ENCODE results near the gene ZNF618. TPM values are rescaled to one million over a fixed set of nuclear protein-coding genes. Genes with fewer than 3 reads are reported as not detected.
A peak's percentile ranks its signal among the peaks of the same experiment; 100 is the strongest.

Gene ZNF618
- total RNA-seq, 2 experiments from 2014 or later = 0.27 to 0.70 TPM

- Mint-ChIP-seq H3K4me1 (no peaks in the 10 kb centered on the region), H3K9me3 (no peaks in the 10 kb centered on the region)
Observed at GRCh38 chr9:113948891-113949570, 72.9 kb downstream of the ZNF618 start.

GRCh38 chr9:113949571-113950078, 73.5 kb downstream of the ZNF618 start:
- Mint-ChIP-seq H3K4me3 (no peak overlapping the region), H3K4me1 (no peaks in the 10 kb centered on the region), H3K27ac (no peak overlapping the region), H3K9me3 (no peaks in the 10 kb centered on the region), H3K36me3 (no peaks in the 10 kb centered on the region), H3K27me3 (no peaks in the 10 kb centered on the region)
- no peak for DNase-seq

More at GRCh38 chr9:113948891-113949570, 72.9 kb downstream of the ZNF618 start:
- no peak for DNase-seq
- H3K4me3 Mint-ChIP-seq = no peak overlapping the region
- H3K27ac Mint-ChIP-seq = no peak overlapping the region
- no peaks in the 10 kb centered on the region for H3K36me3 Mint-ChIP-seq
- no peaks in the 10 kb centered on the region for H3K27me3 Mint-ChIP-seq

DNA sequence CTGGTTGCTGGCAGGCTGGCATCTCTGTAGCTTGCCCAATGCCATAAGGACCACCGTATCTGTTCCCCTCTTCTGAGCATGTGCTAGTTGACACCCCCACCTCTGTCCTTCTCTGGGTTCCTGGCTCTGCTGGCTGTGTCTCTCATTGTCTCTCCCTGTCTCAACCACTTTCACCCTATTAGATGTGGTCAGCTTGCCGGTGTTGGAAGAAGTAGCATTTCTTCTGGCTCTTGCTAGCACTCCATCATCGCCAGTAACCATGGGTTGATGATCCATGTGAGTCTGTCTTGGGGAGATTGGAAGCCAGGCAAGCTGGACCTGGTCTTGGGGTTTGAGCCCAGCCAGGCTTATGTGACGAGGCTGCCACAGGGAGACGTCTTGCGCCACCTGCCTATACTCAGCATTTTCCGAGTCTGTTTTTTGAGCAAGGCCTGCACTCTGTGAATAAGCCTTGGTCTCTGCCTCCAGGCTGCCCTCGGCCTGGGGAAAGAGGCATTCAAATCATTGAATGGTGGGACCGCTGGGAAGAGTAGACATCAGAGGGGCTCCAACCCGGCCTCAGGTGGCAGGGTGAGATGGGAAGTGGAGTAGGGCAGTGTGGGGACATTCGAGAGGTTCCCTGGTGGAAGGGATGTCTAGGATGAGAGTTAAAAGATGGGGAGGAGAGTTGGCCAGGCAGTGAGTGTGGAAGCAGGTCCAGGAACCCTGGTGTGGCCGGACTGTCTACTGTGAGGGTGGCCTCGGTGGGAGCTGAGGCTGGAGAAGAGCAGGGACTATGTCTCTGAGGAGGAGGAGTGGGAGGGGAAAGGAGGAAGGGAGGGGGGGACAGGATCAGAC, 74.3 kb downstream of the ZNF618 start:
- Mint-ChIP-seq H3K27me3 (no peaks in the 10 kb centered on the region), H3K4me1 (no peaks in the 10 kb centered on the region), H3K36me3 (no peaks in the 10 kb centered on the region), H3K4me3 (no peak overlapping the region), H3K9me3 (no peaks in the 10 kb centered on the region), H3K27ac (no peak overlapping the region)
- DNase-seq = no peak

GRCh38 chr9:113951032-113951372, 74.9 kb downstream of the ZNF618 start:
- no peaks in the 10 kb centered on the region for H3K36me3 Mint-ChIP-seq
- no peak for DNase-seq
- H3K4me3 Mint-ChIP-seq = no peak overlapping the region
- H3K27ac Mint-ChIP-seq = no peak overlapping the region
- no peaks in the 10 kb centered on the region for H3K4me1 Mint-ChIP-seq
- H3K27me3 Mint-ChIP-seq = no peaks in the 10 kb centered on the region
- no peaks in the 10 kb centered on the region for H3K9me3 Mint-ChIP-seq

DNA sequence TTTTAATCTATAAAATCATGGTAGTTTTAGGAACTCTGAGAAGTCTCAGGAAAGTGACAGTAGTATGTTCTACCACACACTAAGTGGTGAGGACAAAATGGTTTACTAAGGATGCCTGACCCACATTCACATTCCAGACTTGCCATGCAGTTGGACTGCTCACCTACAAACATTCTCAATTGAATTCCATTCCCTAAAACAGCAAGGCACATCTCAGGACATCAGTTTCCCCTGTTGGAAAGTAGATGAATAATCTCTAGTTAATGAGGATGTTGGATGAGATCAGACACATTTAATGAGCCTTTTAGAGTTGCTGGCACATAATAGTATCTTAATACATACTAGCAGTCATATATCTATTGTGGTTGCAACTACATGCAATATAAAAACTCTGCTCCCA, 76.6 kb downstream of the ZNF618 start:
- Mint-ChIP-seq H3K36me3 (no peaks in the 10 kb centered on the region), H3K27me3 (no peaks in the 10 kb centered on the region), H3K4me3 (no peak overlapping the region), H3K27ac (no peak overlapping the region), H3K4me1 (no peaks in the 10 kb centered on the region), H3K9me3 (no peaks in the 10 kb centered on the region)
- no peak for DNase-seq

DNA sequence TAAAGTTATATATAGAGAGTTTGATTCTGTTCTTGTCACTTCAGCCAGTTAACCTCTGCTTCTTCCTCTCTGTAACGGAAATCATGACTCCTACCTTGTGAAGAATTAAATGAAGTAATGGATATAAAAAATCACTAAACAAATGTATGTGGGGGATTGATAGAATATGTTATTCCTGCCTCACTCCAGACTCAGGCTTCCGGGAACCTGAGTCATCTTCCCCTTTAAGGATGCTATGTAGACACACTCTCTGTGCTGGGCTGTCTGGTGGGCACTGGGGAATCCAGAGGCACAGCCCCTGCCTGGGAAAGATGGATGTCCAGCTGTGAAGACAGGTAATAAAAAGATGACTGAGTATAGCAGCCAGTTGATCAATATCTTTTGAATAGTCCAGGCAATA, 77.4 kb downstream of the ZNF618 start:
- H3K4me3 Mint-ChIP-seq = no peak overlapping the region
- no peak overlapping the region for H3K27ac Mint-ChIP-seq
- no peaks in the 10 kb centered on the region for H3K9me3 Mint-ChIP-seq
- no peaks in the 10 kb centered on the region for H3K4me1 Mint-ChIP-seq
- DNase-seq = no peak
- no peaks in the 10 kb centered on the region for H3K27me3 Mint-ChIP-seq
- H3K36me3 Mint-ChIP-seq = no peaks in the 10 kb centered on the region

DNA sequence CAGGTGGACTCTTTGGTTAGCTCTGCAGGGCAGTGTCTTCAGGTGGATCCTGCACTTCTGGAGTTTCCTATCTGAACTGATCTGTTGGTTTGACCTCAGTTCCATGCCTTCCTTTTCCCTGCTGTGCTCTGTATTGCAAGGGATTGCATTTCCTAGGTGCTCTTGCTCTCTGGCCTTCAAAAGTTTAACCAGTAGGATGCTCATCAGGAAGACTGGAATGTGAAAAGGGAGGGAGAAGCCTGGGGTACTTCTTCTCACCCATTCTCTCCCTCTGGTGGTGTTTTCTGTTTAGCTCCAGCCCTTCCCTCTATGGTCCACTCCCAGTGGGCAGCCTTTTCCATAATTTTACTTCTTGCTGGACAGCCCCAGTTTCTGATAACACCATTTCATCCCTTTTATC, 78.5 kb downstream of the ZNF618 start:
- H3K9me3 Mint-ChIP-seq = no peaks in the 10 kb centered on the region
- no peak overlapping the region for H3K4me3 Mint-ChIP-seq
- no peak overlapping the region for H3K27ac Mint-ChIP-seq
- H3K36me3 Mint-ChIP-seq = no peaks in the 10 kb centered on the region
- no peaks in the 10 kb centered on the region for H3K4me1 Mint-ChIP-seq
- H3K27me3 Mint-ChIP-seq = no peaks in the 10 kb centered on the region
- no peak for DNase-seq

DNA sequence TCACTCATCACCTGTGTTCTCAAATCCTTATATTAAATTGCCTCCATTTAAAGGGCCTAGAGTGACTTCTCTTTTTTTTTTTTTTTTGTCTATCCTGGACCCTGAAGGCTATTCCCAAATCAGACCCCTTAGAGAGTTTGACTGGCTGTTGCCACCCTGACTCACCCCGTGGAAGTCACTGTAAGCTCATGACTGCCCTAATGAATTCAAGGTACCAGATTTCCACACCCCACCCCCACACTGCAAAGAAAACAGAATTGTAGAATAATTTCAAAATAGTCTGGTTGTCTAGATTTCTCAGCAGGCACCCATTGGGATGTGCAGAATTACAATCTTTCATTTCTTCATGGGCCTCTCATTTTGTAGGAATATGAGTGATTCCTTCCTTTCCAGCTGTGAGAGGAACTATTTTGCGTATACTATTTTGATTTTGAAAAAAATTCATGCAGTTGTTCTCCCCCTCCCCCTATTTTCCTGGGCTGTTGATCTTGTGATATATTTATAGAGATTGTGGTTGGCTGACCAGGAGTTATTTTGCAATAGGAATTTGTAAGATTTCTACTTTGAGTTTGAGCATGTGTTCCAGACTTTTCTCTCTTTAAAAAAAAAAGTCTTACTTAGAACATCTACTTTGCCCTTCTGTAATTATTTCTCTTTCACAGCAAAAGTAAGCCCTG, 79.1 kb downstream of the ZNF618 start:
- no peaks in the 10 kb centered on the region for H3K4me1 Mint-ChIP-seq
- no peaks in the 10 kb centered on the region for H3K9me3 Mint-ChIP-seq
- H3K27ac Mint-ChIP-seq = no peak overlapping the region
- no peaks in the 10 kb centered on the region for H3K36me3 Mint-ChIP-seq
- H3K4me3 Mint-ChIP-seq = no peak overlapping the region
- DNase-seq = no peak
- no peaks in the 10 kb centered on the region for H3K27me3 Mint-ChIP-seq

DNA sequence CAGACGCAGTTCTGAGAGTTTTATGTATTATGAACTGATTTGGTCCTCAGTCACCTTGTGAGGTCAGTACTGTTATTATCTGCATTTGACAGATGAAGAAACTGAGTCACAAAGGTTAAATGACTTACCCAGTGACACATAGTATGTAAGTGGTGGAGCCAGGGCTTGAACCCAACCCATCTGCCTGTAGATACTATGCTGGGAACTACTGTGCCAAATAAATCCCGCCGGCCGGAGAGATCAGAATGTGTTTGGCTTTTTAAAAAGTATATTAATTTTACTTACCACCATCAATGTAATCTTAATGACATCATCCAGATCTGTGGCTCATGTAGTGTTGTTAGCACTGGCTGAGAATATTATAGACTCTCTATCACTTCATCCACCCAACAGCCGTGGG, 80.8 kb downstream of the ZNF618 start:
- Mint-ChIP-seq H3K9me3 (no peaks in the 10 kb centered on the region), H3K27ac (no peak overlapping the region), H3K4me3 (no peak overlapping the region), H3K4me1 (no peaks in the 10 kb centered on the region), H3K36me3 (no peaks in the 10 kb centered on the region), H3K27me3 (no peaks in the 10 kb centered on the region)
- DNase-seq = no peak

DNA sequence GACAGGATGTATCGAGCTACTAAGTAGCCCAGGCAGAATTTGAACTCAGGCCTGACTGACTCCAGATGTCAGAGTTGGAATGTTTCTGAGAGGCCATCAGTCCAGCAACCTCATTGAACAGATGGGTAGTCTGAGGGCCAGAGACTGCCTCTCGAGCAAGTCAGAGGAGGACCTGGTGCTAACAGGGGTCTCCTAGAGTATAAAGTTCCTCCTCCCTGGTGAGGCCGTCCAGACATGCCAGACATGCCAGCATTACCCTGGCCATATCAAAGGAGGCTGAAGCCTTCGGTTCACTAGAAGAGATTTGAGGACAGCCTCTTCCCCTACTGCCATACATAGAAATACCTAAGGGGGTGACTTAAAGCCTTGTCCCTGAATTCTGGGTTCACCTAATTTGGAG, 81.2 kb downstream of the ZNF618 start:
- no peak for DNase-seq
- Mint-ChIP-seq H3K27ac (no peak overlapping the region), H3K4me1 (no peaks in the 10 kb centered on the region), H3K4me3 (no peak overlapping the region), H3K27me3 (no peaks in the 10 kb centered on the region), H3K36me3 (no peaks in the 10 kb centered on the region), H3K9me3 (no peaks in the 10 kb centered on the region)

- Mint-ChIP-seq H3K9me3 (no peaks in the 10 kb centered on the region), H3K4me3 (no peak overlapping the region), H3K27ac (no peak overlapping the region), H3K27me3 (no peaks in the 10 kb centered on the region), H3K4me1 (no peaks in the 10 kb centered on the region), H3K36me3 (no peaks in the 10 kb centered on the region)
- DNase-seq = no peak
Observed at GRCh38 chr9:113957821-113958341, 81.8 kb downstream of the ZNF618 start.

DNA sequence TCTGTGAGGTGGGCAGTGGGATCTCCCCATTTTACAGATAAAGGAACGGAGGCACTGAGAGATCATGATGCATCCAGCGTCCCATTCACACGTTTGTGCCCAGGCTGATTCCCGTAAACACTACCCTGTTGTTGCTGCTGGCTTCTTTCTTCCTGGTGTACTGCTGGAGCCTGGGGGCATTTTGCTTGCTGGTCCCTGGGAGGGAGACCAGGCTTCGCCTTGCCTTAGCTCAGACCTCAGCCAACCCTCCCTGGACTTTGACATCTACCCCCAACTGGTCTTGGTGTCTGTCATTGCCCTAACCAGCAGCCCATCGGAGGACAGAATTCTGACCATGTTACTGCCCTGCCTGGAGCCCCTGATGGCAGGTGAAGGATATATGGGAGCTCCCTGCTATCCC, 82.4 kb downstream of the ZNF618 start:
- H3K36me3 Mint-ChIP-seq = no peaks in the 10 kb centered on the region
- no peaks in the 10 kb centered on the region for H3K4me1 Mint-ChIP-seq
- no peak for DNase-seq
- no peak overlapping the region for H3K4me3 Mint-ChIP-seq
- H3K9me3 Mint-ChIP-seq = no peaks in the 10 kb centered on the region
- no peaks in the 10 kb centered on the region for H3K27me3 Mint-ChIP-seq
- H3K27ac Mint-ChIP-seq = no peak overlapping the region

DNA sequence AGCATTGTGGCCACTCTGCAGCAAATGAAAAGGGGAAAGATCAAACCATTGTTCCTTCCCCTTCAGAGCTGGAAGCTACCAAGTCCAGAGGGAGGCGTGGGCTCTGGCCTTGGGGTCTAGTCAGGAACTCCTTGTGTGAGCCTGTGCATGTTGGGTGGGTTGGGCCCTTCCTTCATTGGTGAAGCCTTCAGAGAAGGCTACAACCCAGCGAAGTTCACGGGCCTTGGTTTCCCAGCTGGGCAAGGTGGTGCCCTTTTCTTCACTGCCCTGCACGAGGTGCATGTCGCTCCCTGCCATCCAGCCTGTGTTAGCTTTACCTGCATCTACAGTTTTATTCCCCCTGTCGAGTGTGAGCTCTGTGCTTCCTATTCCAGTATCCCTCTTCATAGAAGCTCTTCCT, 84.7 kb downstream of the ZNF618 start:
- Mint-ChIP-seq H3K36me3 (no peaks in the 10 kb centered on the region), H3K4me1 (no peaks in the 10 kb centered on the region), H3K27me3 (no peaks in the 10 kb centered on the region), H3K27ac (no peak overlapping the region), H3K4me3 (no peak overlapping the region), H3K9me3 (no peaks in the 10 kb centered on the region)
- DNase-seq = no peak

GRCh38 chr9:113962396-113962795, 86.3 kb downstream of the ZNF618 start:
- Mint-ChIP-seq H3K27me3 (no peaks in the 10 kb centered on the region), H3K4me3 (no peak overlapping the region), H3K4me1 (no peaks in the 10 kb centered on the region), H3K9me3 (no peaks in the 10 kb centered on the region), H3K27ac (no peak overlapping the region), H3K36me3 (no peaks in the 10 kb centered on the region)
- no peak for DNase-seq

GRCh38 chr9:113963017-113963620, 87.0 kb downstream of the ZNF618 start:
- peak; percentile 14 for DNase-seq
- no peaks in the 10 kb centered on the region for H3K4me1 Mint-ChIP-seq
- H3K36me3 Mint-ChIP-seq = no peaks in the 10 kb centered on the region
- H3K9me3 Mint-ChIP-seq = no peaks in the 10 kb centered on the region
- no peak overlapping the region for H3K27ac Mint-ChIP-seq
- H3K4me3 Mint-ChIP-seq = no peak overlapping the region
- H3K27me3 Mint-ChIP-seq = no peaks in the 10 kb centered on the region
